ENCODE results near the gene PCBP1. TPM values are rescaled to one million over a fixed set of nuclear protein-coding genes. Genes with fewer than 3 reads are reported as not detected.
A peak's percentile ranks its signal among the peaks of the same experiment; 100 is the strongest.

The PCBP1 gene
- total and polyA plus RNA-seq, 9 of the 15 experiments (the other 6 are each of a cell fraction or from before 2014, with no cell fraction given): 19.2 to 407 (median 78.1) TPM

DNA sequence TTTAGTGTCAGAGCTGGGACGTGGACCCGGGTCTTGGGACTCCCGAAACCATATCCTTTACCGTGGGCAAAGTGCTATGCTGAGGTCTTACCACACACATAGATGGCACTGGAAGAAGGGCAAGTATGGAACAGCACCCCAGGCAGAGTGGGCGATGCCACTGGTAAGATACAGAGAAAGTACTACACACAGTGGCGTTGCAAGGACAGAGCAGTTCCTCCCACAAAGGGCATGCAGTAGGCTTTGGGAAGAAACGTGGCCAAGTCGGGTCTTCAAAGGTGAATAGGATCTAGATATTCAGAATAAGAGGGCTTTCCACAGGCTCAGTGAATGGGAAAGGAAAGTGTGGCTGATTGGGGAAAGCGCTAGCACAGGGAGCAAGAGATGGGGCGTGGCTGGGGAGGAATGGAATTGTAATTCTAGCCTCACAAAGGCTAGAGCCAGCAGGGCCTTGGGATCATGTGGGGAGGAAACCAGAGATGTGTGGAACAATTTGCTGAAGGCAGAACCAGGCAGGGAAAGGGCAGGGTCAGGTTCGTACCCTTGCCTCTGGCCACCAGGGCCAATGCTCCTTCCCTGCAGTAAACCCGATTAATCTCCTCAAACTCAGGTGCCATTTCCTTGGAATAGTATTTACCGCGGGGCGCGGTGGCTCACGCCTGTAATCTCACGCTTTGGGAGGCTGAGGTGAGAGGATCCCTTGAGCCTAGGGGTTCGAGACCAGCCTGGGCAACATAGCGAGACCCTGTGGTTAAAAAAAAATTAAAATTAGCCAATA is 36.0 kb downstream of the PCBP1 start (continued):
- TF ChIP-seq, protein P1, sequence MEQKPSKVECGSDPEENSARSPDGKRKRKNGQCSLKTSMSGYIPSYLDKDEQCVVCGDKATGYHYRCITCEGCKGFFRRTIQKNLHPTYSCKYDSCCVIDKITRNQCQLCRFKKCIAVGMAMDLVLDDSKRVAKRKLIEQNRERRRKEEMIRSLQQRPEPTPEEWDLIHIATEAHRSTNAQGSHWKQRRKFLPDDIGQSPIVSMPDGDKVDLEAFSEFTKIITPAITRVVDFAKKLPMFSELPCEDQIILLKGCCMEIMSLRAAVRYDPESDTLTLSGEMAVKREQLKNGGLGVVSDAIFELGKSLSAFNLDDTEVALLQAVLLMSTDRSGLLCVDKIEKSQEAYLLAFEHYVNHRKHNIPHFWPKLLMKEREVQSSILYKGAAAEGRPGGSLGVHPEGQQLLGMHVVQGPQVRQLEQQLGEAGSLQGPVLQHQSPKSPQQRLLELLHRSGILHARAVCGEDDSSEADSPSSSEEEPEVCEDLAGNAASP (IDR thresholded peaks at IDR 0.05): no peak
- TF ChIP-seq PHTF2 (CRISPR knock-in tag; IDR thresholded peaks at IDR 0.05) (no peak), ZFP91 (CRISPR knock-in tag; IDR thresholded peaks at IDR 0.05) (0 out of 2 replicates have a peak, but pooled peaks have one; percentile 20), ZNF449 (CRISPR knock-in tag; IDR thresholded peaks at IDR 0.05) (0 out of 2 replicates have a peak, but pooled peaks have one; percentile 14), GATAD2B (IDR thresholded peaks at IDR 0.05; ENCODE audit: borderline replicate concordance) (no peak), CBX5 (IDR thresholded peaks at IDR 0.05; ENCODE audit: borderline replicate concordance, low read depth) (no peak), NR2C1 (IDR thresholded peaks at IDR 0.05) (no peak), NR2C1 (tag; IDR thresholded peaks at IDR 0.05) (no peak), PTTG1 (tag; IDR thresholded peaks at IDR 0.05; ENCODE audit: low read depth) (0 out of 2 replicates have a peak, but pooled peaks have one; percentile 12), ZNF124 (CRISPR knock-in tag; IDR thresholded peaks at IDR 0.05) (no peak), ELF1 (tag; IDR thresholded peaks at IDR 0.05) (no peak), MEIS2 (IDR thresholded peaks at IDR 0.05; ENCODE audit: partially characterized antibody) (no peak), NFIX (CRISPR knock-in tag; IDR thresholded peaks at IDR 0.05; ENCODE audit: low read depth) (no peak), ZFP1 (CRISPR knock-in tag; IDR thresholded peaks at IDR 0.05) (peak; percentile 29; the same call in 1 of the 2 replicates), ZNF583 (CRISPR knock-in tag; IDR thresholded peaks at IDR 0.05) (peak; percentile 77), EP300 (IDR thresholded peaks at IDR 0.05; ENCODE audit: low read length) (0 out of 2 replicates have a peak, but pooled peaks have one; percentile 16), RBM25 (IDR thresholded peaks at IDR 0.05; ENCODE audit: low read depth, low read length, severe bottlenecking) (no peak), POLR3G (IDR thresholded peaks at IDR 0.05; ENCODE audit: extremely low read depth, insufficient read length, insufficient replicate concordance) (no peak), HSF4 (CRISPR knock-in tag; IDR thresholded peaks at IDR 0.05; ENCODE audit: borderline replicate concordance) (0 out of 2 replicates have a peak, but pooled peaks have one; percentile 71), EP400 (IDR thresholded peaks at IDR 0.05) (no peak; the same call in 1 of the 2 replicates), ZBTB1 (CRISPR knock-in tag; IDR thresholded peaks at IDR 0.05; ENCODE audit: borderline replicate concordance, low read depth) (no peak), DIDO1 (tag; IDR thresholded peaks at IDR 0.05; ENCODE audit: low read depth) (no peak), RB1 (IDR thresholded peaks at IDR 0.05; ENCODE audit: low read depth) (no peak), CSDE1 (IDR thresholded peaks at IDR 0.05) (no peak), ZBTB7A (IDR thresholded peaks at IDR 0.05; ENCODE audit: borderline replicate concordance, control insufficient read depth, low read depth, low read length) (no peak), MTA3 (IDR thresholded peaks at IDR 0.05; ENCODE audit: borderline replicate concordance) (0 out of 2 replicates have a peak, but pooled peaks have one; percentile 32)

Data from K562 (cell line).